ENCODE measurements around the gene C9orf50.
"Not testable (repeated sequence)": the region's sequence is repeated elsewhere in the genome, so short reads cannot be mapped to it uniquely, and the experiment has no call there.

Gene C9orf50

GRCh38 chr9:129648092-129648763 lies 27.3 kb upstream of the C9orf50 start:
- no peak for DNase-seq

GRCh38 chr9:129647635-129648034 lies 26.7 kb upstream of the C9orf50 start:
- no peak for DNase-seq

- no peak for DNase-seq
Observed at GRCh38 chr9:129646654-129647053, 25.8 kb upstream of the C9orf50 start.

- DNase-seq: no peak
Observed at GRCh38 chr9:129646252-129646651, 25.4 kb upstream of the C9orf50 start.

- no peak for DNase-seq
Observed at GRCh38 chr9:129644902-129645301, 24.0 kb upstream of the C9orf50 start.

- no peak for DNase-seq
Observed at GRCh38 chr9:129644365-129644764, 23.5 kb upstream of the C9orf50 start.

- DNase-seq: no peak
Observed at GRCh38 chr9:129643706-129644105, 22.8 kb upstream of the C9orf50 start.

GRCh38 chr9:129641750-129642585 lies 21.1 kb upstream of the C9orf50 start, which contains the start of gene ASB6:
Gene ASB6, minus strand, starts transcription at chr9:129642151. Its CDS starts 152 bp downstream, at chr9:129641999.
- DNase-seq: peak; percentile 89

GRCh38 chr9:129640871-129641749 lies 20.2 kb upstream of the C9orf50 start:
- no peak for DNase-seq

GRCh38 chr9:129640086-129640870 lies 19.4 kb upstream of the C9orf50 start:
- no peak for DNase-seq

GRCh38 chr9:129639756-129640085 lies 18.8 kb upstream of the C9orf50 start:
- no peak for DNase-seq

- no peak for DNase-seq
Observed at GRCh38 chr9:129639034-129639630, 18.2 kb upstream of the C9orf50 start.

GRCh38 chr9:129637673-129638439 lies 17.0 kb upstream of the C9orf50 start:
- DNase-seq: no peak

GRCh38 chr9:129637102-129637501 lies 16.2 kb upstream of the C9orf50 start:
- no peak for DNase-seq

GRCh38 chr9:129636343-129636742 lies 15.4 kb upstream of the C9orf50 start:
- DNase-seq: not testable (repeated sequence)

- no peak for DNase-seq
Observed at GRCh38 chr9:129635099-129636065, 14.5 kb upstream of the C9orf50 start.

GRCh38 chr9:129633848-129634247 lies 12.9 kb upstream of the C9orf50 start:
- DNase-seq: no peak

GRCh38 chr9:129633207-129633606 lies 12.3 kb upstream of the C9orf50 start:
- DNase-seq: no peak

- no peak for DNase-seq
Observed at GRCh38 chr9:129632460-129632859, 11.6 kb upstream of the C9orf50 start.

- DNase-seq: no peak
Observed at GRCh38 chr9:129631674-129632129, 10.8 kb upstream of the C9orf50 start.
